SK-N-DZ (cell line): ENCODE results near the gene RFPL1.

Experiments
- DNase-seq: peaks from one replicate; pipeline ENCODE4 v3.0.0-alpha.2; 2015; ENCODE audit warnings: low spot score

Gene RFPL1

DNA sequence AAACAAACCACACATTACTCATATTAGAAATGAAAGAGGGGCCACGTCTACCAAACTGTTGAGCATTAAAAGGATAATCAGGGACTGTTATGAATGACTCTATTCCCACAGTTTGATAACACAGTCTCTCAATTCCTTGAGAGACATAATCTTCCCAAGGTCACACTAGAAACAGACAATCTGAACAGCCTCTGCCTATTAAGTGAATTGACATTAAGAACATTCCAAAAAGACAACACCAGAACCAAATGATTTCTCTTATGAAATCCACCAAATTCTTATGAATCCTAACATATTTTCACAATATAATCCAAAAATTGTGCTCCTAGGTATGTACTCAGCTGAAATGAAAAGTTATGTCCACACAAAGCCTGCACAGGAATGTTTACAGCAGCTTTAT is 4.6 kb downstream of the RFPL1 start:
- DNase-seq, result no peak

DNA sequence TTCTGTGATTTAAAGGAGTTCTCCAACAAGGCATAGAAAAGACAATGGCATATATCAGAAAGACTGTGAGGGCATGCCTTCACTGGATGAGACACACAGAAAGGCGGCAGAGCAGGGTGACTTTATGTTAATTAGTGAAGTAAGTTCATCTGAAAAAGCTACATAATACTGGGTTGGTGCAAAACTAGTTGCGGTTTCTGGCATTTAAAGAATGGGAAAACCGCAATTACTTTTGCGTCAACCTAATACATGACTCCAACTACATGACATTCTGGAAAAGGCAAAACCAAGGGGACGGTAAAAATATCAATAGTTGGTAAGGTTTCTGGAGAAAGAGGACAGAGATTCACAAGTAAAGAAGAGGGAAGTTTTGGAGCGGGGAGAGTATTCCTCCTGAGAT is 5.1 kb downstream of the RFPL1 start:
- DNase-seq, result no peak

DNA sequence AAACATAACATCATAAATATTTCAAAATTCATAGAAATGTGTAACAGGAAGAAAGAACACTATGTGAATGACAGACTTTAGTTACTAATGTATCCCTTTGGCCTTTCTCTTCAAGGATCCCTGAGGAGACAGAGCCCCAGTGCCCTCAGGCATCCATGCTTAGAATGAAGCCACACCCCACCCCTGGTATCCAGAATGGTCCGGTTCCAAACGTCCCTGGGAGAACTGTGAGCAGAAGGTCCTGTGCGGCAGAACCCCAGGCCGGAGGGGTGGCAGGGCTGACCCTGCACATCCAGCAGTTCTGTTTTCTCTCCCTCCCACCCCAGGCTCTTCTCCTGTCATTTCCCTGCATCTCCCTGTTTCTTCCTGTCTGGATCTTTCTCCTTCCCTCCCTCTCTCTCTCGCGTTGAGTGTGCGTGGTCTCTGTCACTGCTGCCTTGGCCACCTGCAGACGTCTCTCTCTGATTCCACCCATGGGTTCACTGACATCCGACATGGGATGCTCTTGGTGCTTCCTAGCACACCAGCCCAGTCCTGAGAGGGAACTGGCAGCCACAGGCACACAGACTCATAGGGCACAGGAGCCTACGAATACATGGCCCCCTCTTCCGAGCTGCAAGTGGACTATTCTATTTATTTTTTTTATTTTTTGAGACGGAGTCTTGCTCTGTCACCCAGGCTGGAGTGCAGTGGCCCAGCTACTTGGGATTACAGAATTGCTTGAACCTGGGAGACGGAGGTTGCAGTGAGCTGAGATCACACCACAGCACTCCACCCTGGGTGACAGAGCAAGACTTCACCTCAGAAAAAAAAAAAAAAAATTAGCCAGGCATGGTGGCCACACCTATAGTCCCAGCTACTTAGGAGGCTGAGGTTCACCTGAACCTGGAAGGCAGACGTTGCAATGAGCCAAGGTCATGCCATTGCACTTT is 5.7 kb downstream of the RFPL1 start:
- no peak for DNase-seq

DNA sequence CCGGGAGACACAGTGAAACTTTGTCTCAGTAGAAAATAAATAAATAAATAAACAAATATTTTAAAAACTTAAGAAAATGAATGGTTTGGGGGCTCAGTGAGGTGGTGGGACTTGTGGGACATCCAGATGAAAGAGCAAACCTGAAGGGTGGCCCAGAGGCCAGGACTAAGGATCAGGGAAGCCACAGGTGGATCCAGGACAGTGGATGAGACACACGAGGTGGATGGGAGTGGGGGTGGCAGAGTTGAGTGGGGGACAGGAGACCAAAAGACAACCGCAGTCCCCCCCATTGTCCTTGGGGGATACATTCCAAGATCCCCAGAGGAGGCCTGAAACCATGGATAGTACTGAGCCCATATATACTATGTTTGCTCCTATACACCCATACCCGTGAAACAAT is 7.1 kb downstream of the RFPL1 start:
- no peak for DNase-seq

DNA sequence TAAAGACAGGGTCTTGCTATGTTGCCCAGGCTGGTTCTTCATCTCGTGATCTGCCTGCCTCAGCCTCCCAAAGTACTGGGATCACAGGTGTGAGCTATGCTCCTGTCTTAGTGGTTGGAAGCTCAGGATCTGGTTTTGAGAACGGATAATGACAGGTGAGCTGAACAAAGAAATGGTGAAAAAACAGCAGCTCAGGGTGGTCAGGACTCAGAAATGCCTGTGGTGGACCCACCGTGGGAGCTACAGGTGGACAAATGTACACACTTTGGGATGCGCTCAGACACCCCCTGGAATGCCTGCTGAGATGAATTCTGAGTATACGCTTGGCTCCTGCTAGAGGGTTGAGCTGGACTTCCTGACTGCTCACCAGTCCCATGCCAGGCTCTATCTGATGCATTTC is 9.5 kb downstream of the RFPL1 start:
- DNase-seq, result no peak

DNA sequence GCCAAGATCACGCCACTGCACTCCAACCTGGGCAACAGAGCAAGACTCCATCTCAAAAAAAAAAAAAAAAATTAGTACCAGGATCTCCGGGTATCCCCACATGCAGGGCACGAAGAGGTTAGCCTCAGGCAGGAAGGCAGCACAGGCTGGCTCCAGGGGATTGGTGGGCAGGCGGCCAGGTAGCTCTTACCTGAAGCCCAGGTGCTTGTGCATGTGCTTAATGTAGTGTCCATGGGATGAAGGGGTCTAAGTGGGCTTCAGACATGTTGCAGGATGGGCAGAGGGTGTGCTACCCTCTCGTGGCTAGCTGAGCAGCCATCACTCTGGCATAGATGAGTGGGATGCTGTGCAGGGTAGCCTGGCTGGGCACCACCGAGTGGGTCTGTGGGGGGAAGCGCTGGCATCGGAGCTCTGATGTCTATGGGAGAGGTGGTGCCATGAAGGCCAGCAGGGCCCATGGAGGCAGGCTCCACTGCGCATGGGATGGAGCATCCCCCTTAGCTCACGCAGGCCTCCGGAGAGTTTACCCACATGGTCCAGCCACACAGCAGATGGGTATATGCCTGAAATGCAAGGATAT is 11.0 kb downstream of the RFPL1 start:
- DNase-seq, result no peak

DNA sequence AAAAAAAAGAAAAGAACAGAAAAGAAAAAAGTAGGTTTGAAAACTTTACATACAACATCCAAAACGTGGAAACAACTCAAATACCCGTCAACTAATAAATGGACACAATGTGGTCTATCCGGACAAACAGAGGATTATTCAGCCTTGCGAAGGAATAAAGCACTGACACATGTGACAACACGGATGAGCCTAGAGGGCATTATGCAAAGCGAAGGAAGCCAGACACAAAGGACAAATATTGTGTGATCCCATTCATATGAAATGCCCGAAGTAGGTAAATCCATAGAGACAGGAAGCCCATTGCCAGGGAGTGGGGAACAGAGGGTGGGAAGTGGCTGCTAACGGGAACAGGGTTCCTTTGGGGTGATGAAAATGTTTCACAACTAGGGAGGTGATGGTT is 11.8 kb downstream of the RFPL1 start:
- no peak for DNase-seq

DNA sequence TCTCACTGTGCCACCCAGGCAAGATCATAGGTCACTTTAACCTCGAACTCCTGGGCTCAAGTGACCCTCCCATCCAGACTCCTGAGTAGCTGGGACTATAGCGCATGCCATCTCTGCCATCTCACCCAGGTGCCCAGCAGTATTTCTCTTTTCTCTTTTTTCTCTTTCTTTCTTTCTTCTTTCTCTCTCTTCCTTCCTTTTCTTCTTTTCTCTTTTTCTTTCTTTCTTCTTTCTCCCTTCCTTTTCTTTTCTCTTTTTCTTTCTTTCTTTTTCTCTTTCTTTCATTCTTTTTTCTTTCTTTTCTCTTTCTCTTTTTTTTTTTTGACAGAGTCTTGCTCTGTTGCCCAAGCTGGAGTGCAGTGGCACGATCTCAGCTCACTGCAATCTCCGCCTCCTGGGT is 13.5 kb downstream of the RFPL1 start:
- no peak for DNase-seq

DNA sequence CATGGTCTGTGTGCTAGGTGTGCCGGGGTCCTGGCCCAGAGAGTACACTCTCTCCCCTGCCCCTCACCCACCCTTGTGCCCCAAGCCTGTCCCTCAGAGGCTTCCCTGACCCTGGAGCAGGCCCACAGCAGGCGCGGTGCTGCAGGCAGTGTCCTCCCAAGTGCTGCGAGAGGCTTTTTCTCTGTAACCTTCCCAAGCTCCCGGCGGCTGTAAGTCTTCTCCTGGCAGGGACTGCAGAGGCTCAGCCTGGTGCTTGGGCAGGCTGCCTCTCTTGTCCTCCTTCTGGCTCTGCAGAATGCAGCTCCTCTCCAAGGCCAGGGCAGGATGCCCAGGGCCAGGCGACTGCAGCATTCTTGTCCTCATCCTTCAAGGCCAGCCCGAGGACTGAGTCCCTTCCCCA is 15.9 kb downstream of the RFPL1 start:
- no peak for DNase-seq

DNA sequence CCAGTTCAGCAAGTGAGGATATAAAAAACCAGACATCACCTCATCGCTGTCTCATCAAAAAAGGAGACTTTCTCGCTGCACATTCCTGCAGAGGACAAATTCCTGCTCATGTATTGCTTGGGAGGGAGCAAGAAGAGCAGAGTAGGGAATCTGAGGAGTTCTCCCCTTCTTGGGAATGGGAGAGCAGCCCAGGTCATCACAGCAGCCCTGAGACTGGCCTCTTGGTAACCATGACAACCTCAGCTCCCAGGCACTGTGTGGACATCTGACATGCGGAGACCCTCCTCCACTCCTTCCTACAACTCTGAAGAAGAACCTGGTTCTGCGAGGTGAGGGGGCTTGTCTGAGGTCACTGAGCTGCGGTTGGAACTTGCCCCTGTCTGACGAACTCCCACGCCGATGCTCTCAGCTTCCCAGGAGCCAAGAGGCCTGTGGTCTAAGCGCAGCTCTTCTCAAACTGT is 17.9 kb downstream of the RFPL1 start:
- DNase-seq, result peak; percentile 68

DNA sequence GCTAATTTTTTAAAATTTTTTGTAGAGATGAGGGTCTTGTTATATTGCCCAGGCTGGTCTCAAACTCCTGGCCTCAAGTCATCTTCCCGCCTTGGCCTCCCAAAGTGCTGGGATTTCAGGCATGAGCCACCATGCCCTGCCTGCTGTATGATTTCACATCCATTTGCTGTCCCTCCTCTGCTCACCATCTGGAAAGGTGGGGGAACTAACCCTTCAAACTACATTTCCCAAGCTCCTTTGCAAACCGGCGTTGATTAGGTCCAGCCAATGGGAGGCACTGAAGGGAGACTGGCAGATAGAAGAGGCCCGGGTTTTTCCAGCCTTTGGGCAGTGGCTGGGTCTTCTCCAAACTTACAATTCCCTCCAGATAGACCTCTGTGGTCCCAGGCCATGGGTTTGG is 19.3 kb downstream of the RFPL1 start:
- peak; percentile 79 for DNase-seq

DNA sequence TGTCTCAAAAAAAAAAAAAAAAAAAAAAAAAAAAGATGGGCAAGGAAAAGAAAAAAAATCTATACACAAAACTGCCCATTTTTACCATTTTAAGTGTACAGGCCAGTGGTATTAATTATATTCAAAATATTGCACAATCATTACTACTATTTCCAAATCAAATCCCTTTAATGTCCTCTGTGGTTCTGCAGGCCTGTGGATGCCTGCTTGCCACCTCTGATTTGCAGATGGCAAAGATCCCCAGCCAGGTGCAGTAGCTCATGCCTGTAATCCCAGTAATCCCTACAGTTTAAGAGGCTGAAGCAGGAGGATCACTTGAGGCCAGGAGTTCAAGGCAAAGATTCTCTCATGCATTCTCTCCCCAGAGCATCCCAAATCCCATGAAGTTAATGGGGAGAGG is 20.2 kb downstream of the RFPL1 start:
- DNase-seq, result no peak

DNA sequence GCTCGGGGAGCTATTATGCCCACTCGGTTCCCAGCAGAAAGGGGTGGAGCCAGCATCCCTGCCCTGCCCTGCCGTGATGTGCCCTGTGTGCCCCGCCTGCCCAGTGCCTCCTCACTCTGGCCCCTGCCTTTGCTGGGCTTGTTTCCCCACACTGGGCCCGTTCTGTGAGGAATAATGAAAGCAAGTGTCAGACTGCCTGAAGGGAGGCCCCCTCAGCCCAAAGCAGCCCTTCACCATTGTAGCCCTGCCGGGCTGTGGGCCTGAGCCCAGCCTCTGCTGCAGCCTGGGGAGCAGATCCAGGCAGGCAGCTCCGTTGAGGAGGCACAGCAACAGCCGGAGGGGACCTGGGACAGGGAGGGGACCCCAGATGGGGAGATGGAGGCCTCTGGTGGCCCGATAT is 21.4 kb downstream of the RFPL1 start:
- DNase-seq, result no peak

DNA sequence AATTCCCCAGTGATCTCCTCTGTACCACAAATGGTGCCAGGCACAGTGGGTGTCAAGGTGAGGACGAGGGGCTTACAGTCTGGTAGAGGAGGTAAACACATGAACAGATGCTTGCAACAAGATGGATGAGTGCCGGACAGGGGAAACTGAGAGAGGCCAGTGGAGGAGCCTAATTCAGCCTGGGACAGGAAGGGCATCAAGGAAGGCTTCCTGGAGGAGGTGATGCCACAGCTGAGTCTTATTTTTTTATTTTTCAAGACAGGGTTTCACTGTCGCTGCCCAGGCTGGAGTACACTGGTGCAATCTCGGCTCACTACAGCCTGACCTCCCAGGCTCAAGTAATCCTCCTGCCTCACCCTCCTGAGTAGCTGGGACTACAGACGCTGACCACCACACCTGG is 22.9 kb downstream of the RFPL1 start:
- no peak for DNase-seq

DNA sequence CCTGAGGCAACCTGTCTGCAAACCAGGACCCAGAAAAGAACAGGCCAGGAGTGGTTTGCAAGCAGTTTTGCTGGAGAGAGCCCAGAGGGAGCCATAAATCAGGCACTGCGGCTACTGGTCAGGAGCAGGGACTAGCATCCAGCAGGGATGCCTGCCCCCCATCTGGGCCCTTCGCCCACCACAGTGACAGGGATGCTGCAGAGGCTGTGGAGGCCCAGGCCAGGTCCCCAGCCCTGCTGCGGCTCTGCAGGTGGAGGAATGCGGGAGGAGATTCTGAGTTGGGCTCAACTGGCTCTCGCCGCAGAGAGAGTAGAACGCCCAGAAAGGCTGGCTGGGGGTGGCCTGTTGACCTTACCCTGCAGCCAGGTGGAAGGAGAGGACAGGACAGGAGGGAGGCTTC is 25.2 kb downstream of the RFPL1 start:
- DNase-seq, result no peak

DNA sequence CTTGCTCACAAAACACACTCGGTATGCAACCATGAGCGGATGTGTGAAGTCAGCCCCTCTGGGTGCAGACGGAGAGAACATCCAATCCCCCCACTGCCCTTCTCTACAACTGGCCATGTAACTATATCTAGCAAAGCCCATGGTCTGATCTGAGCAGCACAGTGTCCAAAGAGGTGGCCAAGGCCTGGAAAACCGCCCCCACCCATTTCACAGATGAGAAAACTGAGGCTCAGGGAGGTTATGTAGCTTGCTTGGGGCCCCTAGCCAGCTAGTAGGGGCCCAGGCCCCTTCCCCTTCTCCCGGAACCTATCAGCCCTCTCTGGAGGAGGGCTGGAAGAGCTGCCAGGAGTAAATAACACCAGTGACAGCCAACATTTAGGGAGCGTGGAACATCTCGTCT is 26.2 kb downstream of the RFPL1 start:
- DNase-seq, result no peak

DNA sequence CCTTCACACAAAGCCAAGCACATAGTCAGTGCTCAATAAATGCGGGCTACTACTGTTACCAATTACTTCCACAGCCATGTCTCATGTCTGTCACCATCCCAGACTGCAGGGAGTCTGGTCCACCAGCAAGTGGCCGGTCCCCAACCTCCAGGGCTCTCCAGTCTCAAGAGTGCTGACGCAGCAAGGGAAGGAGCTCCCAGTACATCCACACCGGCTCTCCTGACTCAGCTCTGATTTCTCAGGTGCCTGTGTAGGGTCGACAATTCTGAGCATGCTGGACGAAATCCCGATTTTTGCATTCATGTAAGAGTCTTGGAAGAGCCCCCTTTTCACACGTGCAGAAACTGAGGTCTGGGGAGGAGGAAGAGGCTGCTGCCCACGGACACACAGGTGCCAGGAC is 31.4 kb downstream of the RFPL1 start:
- no peak for DNase-seq

DNA sequence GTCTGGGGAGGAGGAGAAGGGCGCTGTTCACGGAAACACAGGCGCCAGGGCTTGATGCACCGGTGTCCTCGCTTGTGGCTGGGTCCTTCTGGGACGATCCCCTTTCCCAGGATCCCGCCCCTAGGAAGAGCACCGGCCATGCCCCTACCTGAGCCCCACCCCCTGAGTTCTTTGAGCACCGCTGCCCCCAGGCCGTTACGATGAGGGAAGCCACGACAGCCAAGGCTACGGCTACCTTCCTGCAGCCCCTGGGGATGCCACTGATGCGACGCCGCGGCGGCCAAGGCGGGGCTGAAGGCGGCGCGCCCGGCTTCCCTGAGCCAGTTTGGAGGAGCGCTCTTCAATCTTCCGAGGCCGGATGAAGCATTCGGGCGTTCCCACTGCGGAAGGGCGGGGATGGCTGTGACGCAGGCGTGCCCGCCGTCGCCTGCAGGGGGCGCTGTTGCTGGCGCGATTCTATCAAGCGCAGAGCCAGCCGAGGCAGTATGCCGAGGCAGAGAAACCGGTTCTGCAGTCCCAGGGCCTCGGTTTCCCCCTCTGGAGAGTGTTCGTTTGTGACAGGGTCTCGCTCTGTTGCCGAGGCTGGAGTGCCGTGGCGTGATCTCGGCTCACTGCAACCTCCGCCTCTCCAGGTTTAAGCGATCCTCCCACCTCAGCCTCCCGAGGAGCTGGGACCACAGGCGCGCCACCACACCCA is 31.9 kb downstream of the RFPL1 start:
- no peak for DNase-seq

DNA sequence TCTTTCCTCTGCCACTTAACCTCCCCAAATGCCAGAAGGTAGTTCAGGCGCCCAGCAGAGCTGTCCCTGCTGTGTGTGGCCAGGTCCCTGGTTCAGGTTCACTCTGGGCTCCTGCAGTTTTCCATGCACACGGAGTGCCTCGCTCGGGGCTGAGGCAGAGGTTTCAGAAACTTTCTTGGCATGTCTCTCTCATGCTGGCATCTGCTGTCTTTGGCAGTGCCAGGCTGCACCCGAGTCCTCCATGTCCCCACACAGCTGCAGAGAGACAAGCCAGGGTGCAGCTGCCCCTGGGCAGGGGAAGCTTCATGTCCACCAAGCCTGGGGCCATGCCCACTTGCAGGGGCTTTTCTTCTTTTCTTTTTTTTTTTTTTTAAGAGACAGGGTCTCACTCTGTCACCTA is 34.6 kb downstream of the RFPL1 start:
- DNase-seq, result no peak

DNA sequence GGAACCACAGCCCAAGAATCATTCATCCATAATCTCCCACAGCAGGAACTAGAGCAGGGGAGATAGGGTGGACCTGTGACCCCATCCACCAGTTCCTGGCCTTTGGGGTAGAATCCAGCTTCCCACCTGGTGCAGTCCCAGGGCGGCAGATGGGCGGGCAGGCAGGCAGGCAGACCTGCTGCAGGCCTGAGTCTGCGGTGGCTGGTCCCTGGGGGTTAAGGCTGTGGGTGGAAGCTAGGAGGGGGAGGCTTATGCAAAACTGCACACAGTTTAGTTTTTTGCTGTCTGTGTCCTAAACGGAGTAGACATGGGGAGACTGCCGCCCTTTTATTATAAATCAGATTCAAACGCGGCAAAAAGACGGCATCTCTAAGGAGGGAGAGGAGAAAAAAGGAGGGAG is 37.2 kb downstream of the RFPL1 start:
- DNase-seq, result no peak

DNA sequence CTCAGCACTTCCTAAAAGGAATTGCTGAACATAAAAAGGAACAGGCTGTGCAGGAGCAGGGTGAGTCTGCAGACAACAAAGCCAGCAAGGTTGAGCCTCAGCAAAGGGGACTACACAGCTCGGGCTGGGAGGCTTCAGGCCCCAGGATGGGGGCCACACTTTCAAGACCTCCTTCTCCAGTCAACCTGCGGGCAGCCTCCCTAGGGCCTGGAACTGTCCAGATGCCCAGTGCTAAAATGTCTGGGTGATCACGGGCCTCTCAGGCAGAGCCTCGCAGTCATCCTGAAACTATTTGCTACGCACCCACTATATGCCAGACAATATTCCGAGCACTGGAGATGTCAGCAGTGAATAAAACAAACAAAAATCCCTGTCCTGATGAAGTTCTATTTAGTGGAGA is 37.7 kb downstream of the RFPL1 start:
- no peak for DNase-seq

DNA sequence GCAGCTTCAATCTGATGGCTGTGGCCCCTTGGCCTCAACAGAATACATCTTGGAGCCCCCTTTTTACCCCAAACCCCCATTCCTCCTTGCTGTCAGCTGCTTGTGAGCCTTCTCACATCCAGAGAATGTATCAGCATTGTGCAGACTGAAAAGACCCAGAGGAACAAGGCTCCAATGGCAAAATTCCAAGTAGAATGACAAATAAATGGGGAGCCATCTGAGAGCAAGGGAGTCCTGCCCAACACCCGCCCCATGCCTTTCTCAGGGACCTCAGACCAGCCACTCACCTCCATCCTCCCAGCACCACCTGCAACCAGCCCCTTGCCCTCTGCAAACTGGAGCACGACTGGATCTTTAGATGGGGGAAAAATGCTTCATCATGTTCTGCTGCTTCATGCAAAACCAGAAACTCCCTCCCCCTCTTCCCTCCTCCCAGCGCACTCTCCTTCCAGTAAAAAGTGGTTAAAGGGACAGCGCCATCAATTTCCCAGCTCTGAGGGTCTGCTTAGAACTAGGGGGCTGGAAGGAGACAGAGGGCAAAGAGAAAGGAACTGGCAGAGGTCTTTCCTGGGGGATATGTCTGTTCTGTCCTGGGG is 39.4 kb downstream of the RFPL1 start:
- peak; percentile 55 for DNase-seq
